ENCODE results near the gene CREB5. TPM values are rescaled to one million over a fixed set of nuclear protein-coding genes. Genes with fewer than 3 reads are reported as not detected.
A peak's percentile ranks its signal among the peaks of the same experiment; 100 is the strongest.

Gene CREB5
- total RNA-seq, 1 experiment from 2014 or later, result 5.2 TPM

- Histone ChIP-seq H3K4me1 (ENCODE audit: insufficient read depth, low read length) (no peaks in the 10 kb centered on the region; the same call in 1 of the 2 replicates), H3K9ac (ENCODE audit: low read length) (no peak overlapping the region), H3K4me2 (ENCODE audit: low read length) (no peak overlapping the region), H3F3A (ENCODE audit: low read length, unreplicated experiment) (no peaks in the 10 kb centered on the region), H3K36me3 (ENCODE audit: low read depth, low read length) (no peaks in the 10 kb centered on the region), H3K79me2 (ENCODE audit: low read length) (no peaks in the 10 kb centered on the region), H3K9me2 (replicated peaks; ENCODE audit: low read length) (no peaks in the 10 kb centered on the region), H3K4me3 (ENCODE audit: low read length) (no peak overlapping the region), H4K20me1 (ENCODE audit: low read length) (no peaks in the 10 kb centered on the region), H2AFZ (ENCODE audit: low read length) (no peak overlapping the region), H3K27me3 (ENCODE audit: low read length) (no peaks in the 10 kb centered on the region), H3K27ac (ENCODE audit: low read length) (no peak overlapping the region), H3K9me3 (ENCODE audit: low read length) (no peaks in the 10 kb centered on the region)
- ATAC-seq, result no peak
- POLR2A ChIA-PET (ENCODE audit: unreplicated experiment), result no interaction called here
- TF ChIP-seq EZH2 (IDR thresholded peaks at IDR 0.05; ENCODE audit: low read length, unreplicated experiment) (no peak), CTCF (conservative IDR thresholded peaks at IDR 0.05; ENCODE audit: low read depth, low read length) (no peak), EZH2phosphoT487 (IDR thresholded peaks at IDR 0.05; ENCODE audit: borderline replicate concordance, low read length) (no peak)
- CTCF ChIA-PET, result no interaction called here
- DNase-seq, result no peak
- no TSS peak for BruUV-seq (replicated peaks)
- intact Hi-C loops (cut with micrococcal nuclease), result no loop called here
Measured at GRCh38 chr7:28766359-28766758, 354.0 kb downstream of the CREB5 start.

- Histone ChIP-seq H3K27ac (ENCODE audit: low read length) (no peak overlapping the region), H2AFZ (ENCODE audit: low read length) (no peak overlapping the region), H3K79me2 (ENCODE audit: low read length) (no peaks in the 10 kb centered on the region), H3K9me3 (ENCODE audit: low read length) (no peaks in the 10 kb centered on the region), H3F3A (ENCODE audit: low read length, unreplicated experiment) (no peaks in the 10 kb centered on the region), H3K4me1 (ENCODE audit: insufficient read depth, low read length) (no peaks in the 10 kb centered on the region), H3K9ac (ENCODE audit: low read length) (no peak overlapping the region), H4K20me1 (ENCODE audit: low read length) (no peaks in the 10 kb centered on the region), H3K4me2 (ENCODE audit: low read length) (no peak overlapping the region), H3K4me3 (ENCODE audit: low read length) (no peak overlapping the region), H3K9me2 (replicated peaks; ENCODE audit: low read length) (no peaks in the 10 kb centered on the region), H3K36me3 (ENCODE audit: low read depth, low read length) (no peaks in the 10 kb centered on the region), H3K27me3 (ENCODE audit: low read length) (no peaks in the 10 kb centered on the region)
- ChIA-PET POLR2A (ENCODE audit: unreplicated experiment) (no interaction called here), CTCF (no interaction called here)
- no peak for ATAC-seq
- no TSS peak for BruUV-seq (replicated peaks)
- TF ChIP-seq EZH2 (IDR thresholded peaks at IDR 0.05; ENCODE audit: low read length, unreplicated experiment), result no peak
- TF ChIP-seq EZH2phosphoT487 (IDR thresholded peaks at IDR 0.05; ENCODE audit: borderline replicate concordance, low read length), result no peak
- no peak for TF ChIP-seq CTCF (conservative IDR thresholded peaks at IDR 0.05; ENCODE audit: low read depth, low read length)
- DNase-seq, result no peak
- intact Hi-C loops (cut with micrococcal nuclease), result no loop called here
Measured at GRCh38 chr7:28767356-28767755, 355.0 kb downstream of the CREB5 start.

- Histone ChIP-seq H3K4me2 (ENCODE audit: low read length) (no peak overlapping the region), H2AFZ (ENCODE audit: low read length) (no peak overlapping the region), H3K27ac (ENCODE audit: low read length) (no peak overlapping the region), H3K79me2 (ENCODE audit: low read length) (no peaks in the 10 kb centered on the region), H3K27me3 (ENCODE audit: low read length) (no peaks in the 10 kb centered on the region), H3K9me2 (replicated peaks; ENCODE audit: low read length) (no peaks in the 10 kb centered on the region), H3F3A (ENCODE audit: low read length, unreplicated experiment) (no peaks in the 10 kb centered on the region), H3K4me3 (ENCODE audit: low read length) (no peak overlapping the region), H3K4me1 (ENCODE audit: insufficient read depth, low read length) (no peaks in the 10 kb centered on the region), H3K36me3 (ENCODE audit: low read depth, low read length) (no peaks in the 10 kb centered on the region), H3K9ac (ENCODE audit: low read length) (no peak overlapping the region), H4K20me1 (ENCODE audit: low read length) (no peaks in the 10 kb centered on the region), H3K9me3 (ENCODE audit: low read length) (no peaks in the 10 kb centered on the region)
- no TSS peak for BruUV-seq (replicated peaks)
- DNase-seq (peak; percentile 41), ATAC-seq (no peak)
- no peak for TF ChIP-seq EZH2 (IDR thresholded peaks at IDR 0.05; ENCODE audit: low read length, unreplicated experiment)
- TF ChIP-seq CTCF (conservative IDR thresholded peaks at IDR 0.05; ENCODE audit: low read depth, low read length), result no peak
- no peak for TF ChIP-seq EZH2phosphoT487 (IDR thresholded peaks at IDR 0.05; ENCODE audit: borderline replicate concordance, low read length)
- CTCF ChIA-PET, result no interaction called here
- POLR2A ChIA-PET (ENCODE audit: unreplicated experiment), result no interaction called here
- intact Hi-C loops (cut with micrococcal nuclease), result no loop called here
Measured at GRCh38 chr7:28768577-28769147, 356.3 kb downstream of the CREB5 start.

Measured in PC-3 (cell line).